ENCODE measurements around the gene SMARCE1.

Gene SMARCE1

DNA sequence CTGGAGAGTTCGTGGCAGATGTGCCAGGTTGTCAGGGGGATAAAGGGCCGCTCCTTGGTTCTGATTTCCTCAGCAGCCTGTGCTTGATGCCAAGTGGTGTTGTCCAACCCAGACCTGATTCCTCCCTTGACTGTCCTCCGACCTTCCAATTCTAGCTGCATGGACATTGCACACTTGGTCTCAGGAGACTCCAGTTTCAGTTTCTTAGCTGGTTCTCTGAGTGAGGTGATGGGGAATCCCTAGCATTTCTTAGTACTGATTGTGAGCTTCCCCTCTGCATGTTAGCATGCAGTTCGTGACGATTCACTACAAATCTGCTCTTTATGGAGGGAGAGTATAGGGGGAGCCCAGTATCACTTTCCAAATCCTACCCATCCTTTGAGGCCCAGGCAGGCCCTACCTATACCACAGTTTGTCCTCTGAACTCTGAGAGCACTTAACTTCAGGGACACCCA, 70.0 kb downstream of the SMARCE1 start:
- DNase-seq, result no peak

DNA sequence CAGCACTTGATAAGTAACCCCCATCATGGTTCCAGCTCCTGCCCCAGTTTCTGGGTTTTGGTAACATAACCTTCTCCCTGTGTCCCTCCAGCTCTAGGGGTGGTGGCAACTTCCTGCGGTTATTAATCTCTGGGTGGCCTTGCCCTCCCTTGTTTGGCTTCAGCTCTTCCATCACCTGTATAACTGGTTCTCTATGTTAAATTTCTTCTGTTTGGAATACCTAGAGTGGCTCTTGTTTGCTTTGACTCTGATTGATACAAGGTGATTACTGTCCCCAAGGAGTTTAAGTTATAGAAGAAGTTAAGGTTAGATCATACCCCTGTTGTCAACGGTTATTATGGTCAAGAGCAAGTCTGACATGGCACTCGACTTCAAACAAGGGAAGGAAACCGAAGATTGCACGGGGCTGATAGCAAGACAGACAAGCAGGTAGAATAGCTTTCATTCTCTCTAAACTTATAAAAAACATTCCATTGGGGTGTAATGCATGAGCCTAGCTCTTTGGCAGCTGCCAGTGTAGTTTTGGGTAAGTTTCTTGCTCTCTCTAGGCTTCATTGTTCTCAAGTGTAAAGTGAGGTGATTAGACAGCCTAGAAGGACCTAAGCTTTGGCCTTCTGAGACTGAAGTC, 71.4 kb downstream of the SMARCE1 start:
- no peak for DNase-seq

Data from NCI-H2171 (cell line).